GM19351 (cell line): Measurements from ENCODE around the gene SCMH1.

ENCODE experiments used
- ATAC-seq: cut with Tn5 transposase; IDR thresholded peaks from one replicate; pipeline ENCODE4 v1.9.1; 2021; ENCODE audit warnings: mild to moderate bottlenecking, moderate library complexity; ENCODE audit not compliant: unreplicated experiment

The SCMH1 gene

GRCh38 chr1:41033272-41033671, 208.8 kb downstream of the SCMH1 start:
- ATAC-seq, result no peak

- no peak for ATAC-seq
These were observed 210.0 kb downstream of the SCMH1 start for GRCh38 chr1:41032147-41032546.

GRCh38 chr1:41030872-41031616, 211.1 kb downstream of the SCMH1 start:
- ATAC-seq, result no peak

- no peak for ATAC-seq
These were observed 214.0 kb downstream of the SCMH1 start for GRCh38 chr1:41028034-41028642.

GRCh38 chr1:41025979-41026819, 215.9 kb downstream of the SCMH1 start:
- ATAC-seq, result no peak

GRCh38 chr1:41024953-41025352, 217.2 kb downstream of the SCMH1 start:
- no peak for ATAC-seq

- no peak for ATAC-seq
These were observed 218.7 kb downstream of the SCMH1 start for GRCh38 chr1:41023279-41023990.

GRCh38 chr1:41022424-41022823, 219.7 kb downstream of the SCMH1 start:
- ATAC-seq, result no peak

GRCh38 chr1:41021526-41022308, 220.4 kb downstream of the SCMH1 start, which contains the start of gene SLFNL1:
SLFNL1 (minus strand) TSS chr1:41021725; CDS start chr1:41020660, 1,065 bp downstream.
- no peak for ATAC-seq

- ATAC-seq, result no peak
These were observed 221.5 kb downstream of the SCMH1 start for GRCh38 chr1:41020654-41021053.

- ATAC-seq, result no peak
These were observed 222.0 kb downstream of the SCMH1 start for GRCh38 chr1:41020109-41020576.

GRCh38 chr1:41019353-41019745, 222.8 kb downstream of the SCMH1 start:
- ATAC-seq, result no peak

- no peak for ATAC-seq
These were observed 224.1 kb downstream of the SCMH1 start for GRCh38 chr1:41018018-41018410.

GRCh38 chr1:41017141-41018017, 224.7 kb downstream of the SCMH1 start:
- ATAC-seq, result no peak

GRCh38 chr1:41015897-41016470, 226.1 kb downstream of the SCMH1 start:
- ATAC-seq, result no peak

- ATAC-seq, result no peak
These were observed 226.7 kb downstream of the SCMH1 start for GRCh38 chr1:41015281-41015896.

- no peak for ATAC-seq
These were observed 227.2 kb downstream of the SCMH1 start for GRCh38 chr1:41014871-41015270.

- ATAC-seq, result no peak
These were observed 228.3 kb downstream of the SCMH1 start for GRCh38 chr1:41013796-41014195.
